ENCODE data around the gene KCNK7. TPM values are rescaled to one million over a fixed set of nuclear protein-coding genes. Genes with fewer than 3 reads are reported as not detected.

The KCNK7 gene
- total RNA-seq, 1 experiment from 2014 or later: 1.8 TPM

DNA sequence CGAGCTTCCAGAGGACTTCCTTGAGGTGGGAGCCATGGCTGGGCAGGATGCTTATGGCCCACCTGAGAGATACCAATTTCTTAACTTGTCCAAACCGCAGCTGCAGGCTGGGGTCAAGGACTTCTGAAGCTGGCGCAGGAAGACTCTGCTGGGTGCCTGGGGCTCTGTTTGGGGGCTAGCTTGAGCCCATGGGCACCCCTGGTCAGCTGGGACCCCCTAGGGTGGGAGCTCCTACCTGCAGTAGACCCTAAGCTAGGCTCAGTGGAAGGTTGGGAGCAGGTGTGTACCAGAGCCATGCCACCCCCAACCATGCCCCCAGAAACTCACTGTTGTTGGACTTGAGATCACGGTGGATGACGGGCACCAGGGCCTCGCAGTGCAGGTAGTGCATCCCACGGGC is 17.1 kb upstream of the KCNK7 start:
- Histone ChIP-seq H3K23ac (ENCODE audit: insufficient read length, low read depth, low read length) (no peak overlapping the region), H3K4me2 (ENCODE audit: insufficient read depth, insufficient read length, low read length) (peak overlapping the region; percentile 82), H3K9ac (ENCODE audit: extremely low read depth, insufficient read length, low read length) (no peak overlapping the region), H3K14ac (ENCODE audit: insufficient read depth, low read length) (no peak overlapping the region), H3K27ac (ENCODE audit: insufficient read length, low read depth, low read length) (no peak overlapping the region), H2BK15ac (ENCODE audit: low read depth, low read length) (no peak overlapping the region), H2AFZ (ENCODE audit: low read length) (no peak overlapping the region), H3K23me2 (ENCODE audit: insufficient read length, low read depth, low read length, poor library complexity, severe bottlenecking) (peaks cover 20% of the 10 kb centered on the region), H3K4me1 (ENCODE audit: insufficient read depth, low read length) (no peaks in the 10 kb centered on the region; the same call in none of the 2 replicates), H3K79me2 (ENCODE audit: insufficient read depth, low read length) (peaks cover 7% of the 10 kb centered on the region; the same call in 1 of the 2 replicates), H3K79me1 (ENCODE audit: insufficient read depth, low read depth, low read length, poor library complexity, severe bottlenecking) (peaks cover 3% of the 10 kb centered on the region), H2BK5ac (ENCODE audit: insufficient read length, low read length) (no peak overlapping the region), H3K18ac (ENCODE audit: insufficient read length, low read depth, low read length) (no peak overlapping the region), H2BK120ac (ENCODE audit: low read depth, low read length, poor library complexity, severe bottlenecking) (no peak overlapping the region), H4K20me1 (ENCODE audit: control insufficient read depth, insufficient read depth, insufficient read length) (no peaks in the 10 kb centered on the region), H3K56ac (ENCODE audit: insufficient read length, low read depth, low read length) (no peak overlapping the region), H4K91ac (ENCODE audit: insufficient read length, low read depth, low read length) (no peak overlapping the region), H2AK5ac (ENCODE audit: insufficient read length, low read length) (no peak overlapping the region), H2BK20ac (ENCODE audit: low read depth, low read length, poor library complexity, severe bottlenecking) (no peak overlapping the region), H3T11ph (ENCODE audit: low read length) (no peak overlapping the region), H4K8ac (replicated peaks; ENCODE audit: insufficient read length, low read depth, low read length) (no peak overlapping the region), H3K27me3 (ENCODE audit: insufficient read depth, low read length) (no peaks in the 10 kb centered on the region), H3K9me3 (ENCODE audit: control insufficient read depth, low read depth, low read length) (no peaks in the 10 kb centered on the region), H2BK12ac (ENCODE audit: insufficient read length, low read depth, low read length) (no peak overlapping the region), H4K5ac (ENCODE audit: insufficient read length, low read depth, low read length) (no peak overlapping the region), H3K4ac (ENCODE audit: low read depth, low read length) (no peak overlapping the region)
- Mint-ChIP-seq H3K9me3 (no peaks in the 10 kb centered on the region), H3K27ac (no peak overlapping the region; a peak in 1 of 7 replicates), H3K4me1 (peaks cover 17 to 30% of the 10 kb centered on the region in 2 experiments), H3K27me3 (ENCODE audit: low read depth) (peaks cover 3% of the 10 kb centered on the region), H3K36me3 (ENCODE audit: insufficient read depth in 1 of 3, low read depth in 3 of 3) (peaks cover 13 to 43% (median 42%) of the 10 kb centered on the region in 3 experiments; a peak in 6 of 7 replicates), H3K4me3 (peak overlapping the region; percentile 94 to 97)
- WGBS (ENCODE audit: extremely low coverage, insufficient read length, low lambda C conversion rate): no CpG with 5 or more reads among the region's 7 CpGs
- no peak for TF ChIP-seq CTCF (conservative IDR thresholded peaks at IDR 0.05)
- no peak for DNase-seq
